ENCODE measurements around the gene AKAP13.

AKAP13 gene

DNA sequence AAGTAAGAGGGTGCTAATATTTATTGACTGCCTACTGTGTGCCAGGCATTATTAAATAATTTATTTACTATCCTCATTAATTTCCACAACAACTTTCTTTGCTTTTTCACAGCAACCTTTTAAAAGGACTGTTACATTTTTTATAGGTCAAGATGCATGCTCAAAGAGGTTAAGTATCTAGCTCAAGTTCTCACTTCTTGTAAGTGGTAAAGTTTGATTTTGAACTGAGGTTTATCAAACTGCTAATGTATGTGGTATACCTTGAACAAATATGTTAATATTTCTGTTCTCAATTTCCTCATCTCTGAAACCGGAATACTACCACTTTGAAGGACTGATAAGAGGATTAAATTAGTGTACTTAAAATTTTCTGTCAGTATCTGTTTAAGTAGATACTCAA, 183.3 kb downstream of the AKAP13 start:
- Mint-ChIP-seq H3K27ac (peak overlapping the region in 2 of 3 experiments; percentile 2 to 7), H3K27me3 (ENCODE audit: low read depth) (no peaks in the 10 kb centered on the region), H3K9me3 (no peaks in the 10 kb centered on the region), H3K4me3 (no peak overlapping the region), H3K36me3 (ENCODE audit: low read depth) (no peaks in the 10 kb centered on the region), H3K4me1 (peaks cover 13% of the 10 kb centered on the region)
- no peak for TF ChIP-seq CTCF (IDR thresholded peaks at IDR 0.05; ENCODE audit: unreplicated experiment in 3 of 3)

DNA sequence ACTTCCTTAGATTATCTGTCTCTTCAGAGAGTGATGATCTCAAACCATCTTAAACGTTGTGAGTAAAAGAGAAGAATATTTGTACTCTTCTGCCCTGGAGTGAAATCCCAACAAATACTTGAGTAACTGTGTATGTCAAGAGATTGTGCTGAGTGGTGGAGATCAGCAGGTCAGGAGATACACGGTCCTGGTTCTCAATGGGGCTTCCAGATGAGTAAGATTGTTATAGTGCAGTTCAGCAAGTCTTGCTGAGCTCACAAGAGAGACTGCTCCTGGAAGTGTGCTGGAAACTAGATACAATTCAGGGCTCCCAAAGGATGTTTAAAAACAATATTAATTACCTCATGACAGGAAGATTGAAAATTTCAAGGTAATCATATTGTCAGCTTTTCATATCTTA, 184.3 kb downstream of the AKAP13 start:
- H3K4me1 Mint-ChIP-seq: peaks cover 7% of the 10 kb centered on the region
- H3K27ac Mint-ChIP-seq: no peak overlapping the region
- no peaks in the 10 kb centered on the region for H3K9me3 Mint-ChIP-seq
- H3K4me3 Mint-ChIP-seq: no peak overlapping the region
- TF ChIP-seq CTCF (IDR thresholded peaks at IDR 0.05; ENCODE audit: unreplicated experiment in 3 of 3): no peak
- no peaks in the 10 kb centered on the region for H3K27me3 Mint-ChIP-seq (ENCODE audit: low read depth)
- H3K36me3 Mint-ChIP-seq (ENCODE audit: low read depth): peaks cover 5% of the 10 kb centered on the region

- Mint-ChIP-seq H3K4me1 (peaks cover 4% of the 10 kb centered on the region), H3K27me3 (ENCODE audit: low read depth) (no peaks in the 10 kb centered on the region), H3K27ac (no peak overlapping the region), H3K9me3 (no peaks in the 10 kb centered on the region), H3K4me3 (no peak overlapping the region), H3K36me3 (ENCODE audit: low read depth) (peaks cover 5% of the 10 kb centered on the region)
- no peak for TF ChIP-seq CTCF (IDR thresholded peaks at IDR 0.05; ENCODE audit: unreplicated experiment in 3 of 3)
These were observed 187.9 kb downstream of the AKAP13 start for GRCh38 chr15:85568261-85568808.

DNA sequence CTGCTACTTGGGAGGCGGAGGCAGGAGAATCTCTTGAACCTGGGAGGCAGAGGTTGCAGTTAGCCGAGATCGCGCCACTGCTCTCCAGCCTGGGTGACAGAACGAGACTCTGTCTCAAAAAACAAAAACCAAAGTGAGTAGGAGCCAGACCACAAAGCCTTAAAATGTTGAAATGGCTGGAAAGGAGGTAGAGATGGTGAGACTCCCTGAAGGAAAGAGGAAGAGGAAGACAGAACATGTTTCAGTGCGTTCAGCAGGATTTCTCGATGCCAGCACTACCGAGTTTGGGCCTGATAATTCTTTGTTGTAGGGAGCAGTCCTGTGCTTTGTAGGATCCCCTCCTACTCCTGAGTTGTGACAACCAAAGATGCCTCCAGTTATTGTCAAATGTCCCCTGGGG, 189.9 kb downstream of the AKAP13 start:
- no peaks in the 10 kb centered on the region for H3K4me1 Mint-ChIP-seq
- H3K36me3 Mint-ChIP-seq (ENCODE audit: low read depth): peaks cover 5% of the 10 kb centered on the region
- TF ChIP-seq CTCF (IDR thresholded peaks at IDR 0.05; ENCODE audit: unreplicated experiment in 3 of 3): no peak
- H3K27me3 Mint-ChIP-seq (ENCODE audit: low read depth): no peaks in the 10 kb centered on the region
- no peak overlapping the region for H3K27ac Mint-ChIP-seq
- H3K4me3 Mint-ChIP-seq: no peak overlapping the region
- no peaks in the 10 kb centered on the region for H3K9me3 Mint-ChIP-seq

DNA sequence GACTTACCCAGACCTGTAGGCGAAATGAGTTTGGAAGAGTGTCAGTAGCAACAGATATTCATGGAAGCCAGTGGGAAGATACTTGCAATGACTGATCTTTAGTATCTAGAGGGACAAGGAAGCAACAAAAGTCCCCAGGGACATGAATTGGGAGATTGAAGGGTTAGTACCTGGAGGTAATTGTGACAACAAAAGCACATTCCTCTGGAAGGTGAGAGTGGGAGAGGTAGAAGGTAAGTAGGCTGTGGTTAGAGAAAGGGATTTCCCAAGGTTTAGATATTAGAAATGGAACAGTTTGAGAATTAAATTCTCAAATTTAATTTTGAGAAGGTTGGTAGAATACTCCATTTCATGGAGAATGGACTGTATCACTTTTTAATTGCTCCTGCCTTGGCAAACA, 191.4 kb downstream of the AKAP13 start:
- Mint-ChIP-seq H3K36me3 (ENCODE audit: low read depth) (peaks cover 5% of the 10 kb centered on the region), H3K27ac (no peak overlapping the region), H3K4me3 (no peak overlapping the region), H3K9me3 (no peaks in the 10 kb centered on the region), H3K4me1 (peaks cover 11% of the 10 kb centered on the region), H3K27me3 (ENCODE audit: low read depth) (no peaks in the 10 kb centered on the region)
- no peak for TF ChIP-seq CTCF (IDR thresholded peaks at IDR 0.05; ENCODE audit: unreplicated experiment in 3 of 3)

DNA sequence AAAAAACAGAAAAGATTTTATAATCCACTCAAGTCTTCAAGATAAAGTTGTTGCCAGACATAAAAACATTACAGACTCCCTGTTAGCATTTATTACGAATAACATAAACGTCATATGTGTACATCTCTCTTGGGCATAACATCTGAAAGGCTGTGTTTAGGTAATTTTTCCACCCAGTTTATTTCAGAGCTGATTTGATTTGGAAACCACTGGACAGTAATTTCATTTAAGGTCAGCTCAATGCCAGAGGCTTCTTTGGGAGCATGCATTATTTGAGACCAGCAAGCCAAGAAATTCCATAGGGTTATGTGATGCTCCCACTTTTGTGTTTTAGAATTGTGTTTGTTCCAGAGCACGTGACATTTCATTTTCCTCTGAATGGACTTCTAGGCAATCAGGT, 196.0 kb downstream of the AKAP13 start:
- no peaks in the 10 kb centered on the region for H3K9me3 Mint-ChIP-seq
- H3K27ac Mint-ChIP-seq: peak overlapping the region in 1 of 3 experiments; percentile 66
- peaks cover 30% of the 10 kb centered on the region for H3K36me3 Mint-ChIP-seq (ENCODE audit: low read depth)
- H3K4me3 Mint-ChIP-seq: no peak overlapping the region
- no peak for TF ChIP-seq CTCF (IDR thresholded peaks at IDR 0.05; ENCODE audit: unreplicated experiment in 3 of 3)
- H3K4me1 Mint-ChIP-seq: peaks cover 42% of the 10 kb centered on the region
- no peaks in the 10 kb centered on the region for H3K27me3 Mint-ChIP-seq (ENCODE audit: low read depth)
